Measurements from ENCODE around the gene EPB41L2.
"Not testable (repeated sequence)": the region's sequence is repeated elsewhere in the genome, so short reads cannot be mapped to it uniquely, and the experiment has no call there.

The EPB41L2 gene

DNA sequence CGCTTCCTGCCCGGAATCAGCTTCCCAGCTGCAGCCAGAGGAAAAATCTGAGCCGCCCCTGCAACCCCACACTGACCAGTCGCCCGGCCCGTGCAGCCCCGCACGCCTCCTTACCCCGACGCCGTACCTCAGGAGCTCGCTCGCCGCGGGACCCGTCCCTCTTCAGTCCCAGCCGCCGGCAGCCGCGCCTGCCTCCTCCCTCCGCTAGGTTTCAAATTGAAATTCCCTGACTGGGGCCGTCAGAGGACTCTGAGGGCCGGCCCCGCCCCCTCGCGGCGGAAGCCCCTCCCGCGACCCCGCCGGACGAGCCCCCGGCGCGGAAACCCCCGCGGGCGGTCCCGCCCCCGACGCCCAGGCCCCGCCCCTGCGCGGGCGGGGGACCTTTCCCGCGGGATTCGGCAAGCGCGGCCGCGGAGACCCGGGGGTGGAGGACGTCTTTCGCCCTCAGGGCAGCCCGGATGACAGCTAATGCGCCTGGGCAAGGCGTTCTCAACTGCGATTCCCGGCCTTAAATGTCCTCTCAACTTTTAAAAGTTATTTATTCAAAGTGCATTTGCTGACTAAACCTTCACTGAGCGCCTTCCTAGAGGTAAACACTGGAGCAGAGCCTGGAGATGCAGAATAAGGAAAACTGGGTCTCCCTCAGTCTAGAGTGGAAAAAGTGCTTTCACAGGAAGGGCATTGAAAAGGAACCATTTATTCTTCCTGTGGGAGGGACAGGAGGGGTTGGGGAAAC lies at the start of gene EPB41L2:
Gene EPB41L2, minus strand, starts transcription at position 218 of the 736 bp plus-strand sequence. CDS start 106,760 bp downstream, outside the sequence.
- Histone ChIP-seq H3K9me3 (ENCODE audit: control insufficient read depth in 1 of 2, low read length in 2 of 2) (no peaks in the 10 kb centered on the region), H3K4me3 (ENCODE audit: low read depth in 1 of 2, low read length in 2 of 2) (peak within 1 kb of the TSS; percentile 90 to 96), H3K27me3 (ENCODE audit: low read depth, low read length) (no peaks in the 10 kb centered on the region), H3K4me1 (ENCODE audit: control insufficient read depth in 1 of 2, insufficient read depth in 2 of 2, low read length in 2 of 2) (peaks cover 5 to 10% of the 10 kb centered on the region in 2 donors), H3K36me3 (ENCODE audit: control insufficient read depth in 1 of 2, insufficient read depth in 2 of 2, low read length in 2 of 2) (no peaks in the 10 kb centered on the region), H3K27ac (ENCODE audit: low read length) (peak within 1 kb of the TSS; percentile 89)

DNA sequence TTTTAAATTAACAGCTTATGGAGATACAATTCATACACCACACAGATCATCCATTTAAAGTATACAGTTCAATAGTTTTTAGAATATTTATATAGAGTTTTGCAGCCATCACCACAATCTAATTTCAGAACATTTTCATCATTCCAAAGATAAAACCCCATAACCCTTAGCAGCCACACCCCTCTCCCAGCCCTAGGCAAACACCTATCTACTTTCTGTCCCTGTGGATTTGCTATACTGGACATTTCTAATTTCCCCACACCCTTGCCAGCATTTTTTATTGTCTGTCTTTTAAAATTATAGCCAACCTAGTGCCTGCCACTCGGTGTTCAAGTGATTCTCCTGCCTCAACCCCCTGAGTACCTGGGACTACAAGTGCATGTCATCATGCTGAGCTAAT lies 49.2 kb upstream of the EPB41L2 start:
- no peaks in the 10 kb centered on the region for H3K36me3 ChIP-seq (ENCODE audit: control insufficient read depth in 1 of 2, insufficient read depth in 2 of 2, low read length in 2 of 2)
- no peak overlapping the region for H3K4me3 ChIP-seq (ENCODE audit: low read depth in 1 of 2, low read length in 2 of 2)
- no peaks in the 10 kb centered on the region for H3K27me3 ChIP-seq (ENCODE audit: low read depth, low read length)
- H3K27ac ChIP-seq (ENCODE audit: low read length) = no peak overlapping the region
- H3K4me1 ChIP-seq (ENCODE audit: control insufficient read depth in 1 of 2, insufficient read depth in 2 of 2, low read length in 2 of 2) = no peaks in the 10 kb centered on the region
- H3K9me3 ChIP-seq (ENCODE audit: control insufficient read depth in 1 of 2, low read length in 2 of 2) = no peaks in the 10 kb centered on the region

DNA sequence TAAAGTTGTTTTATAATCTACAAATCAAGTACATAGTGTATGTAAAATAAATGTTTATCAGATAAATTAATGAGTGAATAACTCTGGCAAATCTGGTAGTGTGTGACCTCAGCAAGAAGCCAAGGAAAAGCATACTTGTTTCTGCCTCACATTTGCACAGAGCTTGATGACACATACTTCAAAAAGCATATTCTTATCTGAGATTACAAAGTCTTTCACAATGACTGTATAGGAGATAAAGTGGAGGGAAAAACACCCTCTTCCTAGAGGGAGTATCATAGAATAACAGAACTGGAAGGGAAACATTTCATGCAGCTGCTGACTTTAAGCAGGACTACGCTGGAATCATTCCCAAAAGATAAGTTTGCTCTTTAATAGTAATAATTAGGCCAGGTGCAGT lies 44.1 kb upstream of the EPB41L2 start:
- no peaks in the 10 kb centered on the region for H3K27me3 ChIP-seq (ENCODE audit: low read depth, low read length)
- no peaks in the 10 kb centered on the region for H3K4me1 ChIP-seq (ENCODE audit: control insufficient read depth in 1 of 2, insufficient read depth in 2 of 2, low read length in 2 of 2)
- H3K9me3 ChIP-seq (ENCODE audit: control insufficient read depth in 1 of 2, low read length in 2 of 2) = no peaks in the 10 kb centered on the region
- no peak overlapping the region for H3K4me3 ChIP-seq (ENCODE audit: low read depth in 1 of 2, low read length in 2 of 2)
- no peaks in the 10 kb centered on the region for H3K36me3 ChIP-seq (ENCODE audit: control insufficient read depth in 1 of 2, insufficient read depth in 2 of 2, low read length in 2 of 2)
- no peak overlapping the region for H3K27ac ChIP-seq (ENCODE audit: low read length)

DNA sequence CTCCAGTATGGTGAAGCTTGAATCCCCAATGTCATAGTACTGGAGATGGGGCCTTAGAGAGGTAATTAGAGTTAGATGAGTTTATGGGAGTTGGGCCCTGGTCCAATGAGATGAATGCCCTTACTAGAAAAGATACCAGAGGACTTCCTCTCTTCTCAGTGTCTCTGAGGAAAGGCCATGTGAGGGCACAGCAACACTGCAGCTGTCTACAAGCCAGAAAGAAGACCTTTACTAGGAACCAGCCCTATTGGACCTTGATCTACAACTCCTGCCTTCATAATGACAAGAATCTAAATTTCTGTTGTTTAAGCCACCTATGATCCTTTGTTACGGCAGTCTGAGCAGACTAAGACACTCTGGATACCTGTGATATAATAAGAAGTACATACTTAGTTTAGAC lies 40.9 kb upstream of the EPB41L2 start:
- H3K36me3 ChIP-seq (ENCODE audit: control insufficient read depth in 1 of 2, insufficient read depth in 2 of 2, low read length in 2 of 2) = no peaks in the 10 kb centered on the region
- H3K4me3 ChIP-seq (ENCODE audit: low read depth in 1 of 2, low read length in 2 of 2) = no peak overlapping the region

DNA sequence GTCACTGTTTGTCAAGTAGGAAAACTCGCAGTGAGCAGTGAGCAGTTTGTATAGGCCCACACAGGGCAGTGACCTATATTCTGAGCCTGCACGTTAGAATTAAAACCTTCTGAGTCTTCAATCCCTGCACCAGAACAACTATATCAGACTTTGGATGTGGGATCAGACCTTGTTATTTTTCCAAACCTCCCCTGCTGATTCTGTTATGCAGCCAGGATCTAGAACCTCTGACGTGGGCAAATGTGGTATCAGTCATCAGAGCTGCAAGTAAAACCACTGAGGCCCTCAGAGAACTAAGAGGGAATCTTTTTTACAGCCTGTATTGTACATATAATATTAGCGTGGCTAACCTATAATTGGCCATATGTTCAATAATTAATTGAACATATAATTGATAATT lies 40.3 kb upstream of the EPB41L2 start:
- no peak overlapping the region for H3K4me3 ChIP-seq (ENCODE audit: low read depth in 1 of 2, low read length in 2 of 2)
- H3K9me3 ChIP-seq (ENCODE audit: control insufficient read depth in 1 of 2, low read length in 2 of 2) = no peaks in the 10 kb centered on the region
- no peaks in the 10 kb centered on the region for H3K27me3 ChIP-seq (ENCODE audit: low read depth, low read length)
- H3K36me3 ChIP-seq (ENCODE audit: control insufficient read depth in 1 of 2, insufficient read depth in 2 of 2, low read length in 2 of 2) = no peaks in the 10 kb centered on the region
- H3K4me1 ChIP-seq (ENCODE audit: control insufficient read depth in 1 of 2, insufficient read depth in 2 of 2, low read length in 2 of 2) = no peaks in the 10 kb centered on the region
- H3K27ac ChIP-seq (ENCODE audit: low read length) = no peak overlapping the region

More for the DNA sequence above, 40.9 kb upstream of the EPB41L2 start:
- Histone ChIP-seq H3K27me3 (ENCODE audit: low read depth, low read length) (no peaks in the 10 kb centered on the region), H3K9me3 (ENCODE audit: control insufficient read depth in 1 of 2, low read length in 2 of 2) (no peaks in the 10 kb centered on the region), H3K4me1 (ENCODE audit: control insufficient read depth in 1 of 2, insufficient read depth in 2 of 2, low read length in 2 of 2) (no peaks in the 10 kb centered on the region), H3K27ac (ENCODE audit: low read length) (no peak overlapping the region)

DNA sequence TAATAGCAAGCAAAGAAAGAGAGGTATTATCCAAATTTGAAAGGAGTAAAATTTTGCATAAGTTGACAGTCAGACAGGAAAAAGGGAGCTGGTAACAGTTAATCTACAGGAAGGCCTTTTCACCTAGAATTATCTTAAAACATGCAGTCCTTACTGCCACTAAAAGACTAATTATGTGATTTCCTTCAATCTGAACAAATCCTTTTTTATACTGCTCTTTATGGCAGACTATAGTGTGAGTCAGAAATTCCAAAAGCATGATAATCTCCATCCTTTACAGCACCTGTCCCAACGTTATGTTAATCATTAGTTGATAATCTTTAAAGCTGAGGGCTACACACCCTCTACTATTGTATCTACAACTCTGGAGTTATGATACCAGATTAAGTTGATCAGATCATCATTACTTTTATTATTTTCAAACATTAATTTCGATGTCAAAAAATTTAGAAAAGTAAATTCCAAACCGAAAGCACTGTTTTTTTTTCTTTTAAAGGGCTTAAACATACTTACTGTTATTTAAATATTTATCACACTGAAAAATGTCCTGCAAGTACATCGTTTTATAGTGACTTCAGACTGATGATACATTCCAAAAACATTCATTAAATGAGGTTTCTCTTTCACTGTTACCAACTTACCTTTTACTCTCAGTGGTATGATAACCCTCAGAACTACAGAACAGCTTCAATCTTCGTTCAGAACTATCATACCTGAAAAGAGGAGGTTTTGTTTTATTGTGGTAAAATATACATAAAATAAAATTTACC lies 39.1 kb upstream of the EPB41L2 start:
- Histone ChIP-seq H3K4me3 (ENCODE audit: low read depth in 1 of 2, low read length in 2 of 2) (no peak overlapping the region), H3K27ac (ENCODE audit: low read length) (no peak overlapping the region), H3K9me3 (ENCODE audit: control insufficient read depth in 1 of 2, low read length in 2 of 2) (no peaks in the 10 kb centered on the region), H3K36me3 (ENCODE audit: control insufficient read depth in 1 of 2, insufficient read depth in 2 of 2, low read length in 2 of 2) (no peaks in the 10 kb centered on the region), H3K27me3 (ENCODE audit: low read depth, low read length) (no peaks in the 10 kb centered on the region), H3K4me1 (ENCODE audit: control insufficient read depth in 1 of 2, insufficient read depth in 2 of 2, low read length in 2 of 2) (no peaks in the 10 kb centered on the region)

DNA sequence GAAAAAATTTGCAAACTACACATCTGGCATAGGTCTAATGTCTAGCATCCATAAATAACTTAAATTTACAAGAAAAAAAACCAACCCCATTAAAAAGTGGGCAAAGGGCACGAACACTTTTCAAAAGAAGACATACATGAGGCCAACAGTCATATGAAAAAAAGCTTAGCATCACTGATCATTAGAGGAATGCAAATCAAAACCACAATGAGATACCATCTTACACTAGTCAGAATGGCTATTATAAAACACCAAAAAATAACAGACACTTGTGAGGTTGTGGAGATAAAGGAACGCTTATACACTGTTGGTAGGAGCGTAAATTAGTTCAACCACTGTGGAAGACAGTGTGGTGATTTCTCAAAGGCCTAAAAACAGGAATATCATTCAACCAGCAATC lies 33.7 kb upstream of the EPB41L2 start:
- Histone ChIP-seq H3K4me3 (ENCODE audit: low read depth in 1 of 2, low read length in 2 of 2) (no peak overlapping the region), H3K4me1 (ENCODE audit: control insufficient read depth in 1 of 2, insufficient read depth in 2 of 2, low read length in 2 of 2) (no peaks in the 10 kb centered on the region), H3K9me3 (ENCODE audit: control insufficient read depth in 1 of 2, low read length in 2 of 2) (peaks cover 0 to 8% of the 10 kb centered on the region in 2 donors), H3K36me3 (ENCODE audit: control insufficient read depth in 1 of 2, insufficient read depth in 2 of 2, low read length in 2 of 2) (no peaks in the 10 kb centered on the region), H3K27me3 (ENCODE audit: low read depth, low read length) (no peaks in the 10 kb centered on the region), H3K27ac (ENCODE audit: low read length) (no peak overlapping the region)

DNA sequence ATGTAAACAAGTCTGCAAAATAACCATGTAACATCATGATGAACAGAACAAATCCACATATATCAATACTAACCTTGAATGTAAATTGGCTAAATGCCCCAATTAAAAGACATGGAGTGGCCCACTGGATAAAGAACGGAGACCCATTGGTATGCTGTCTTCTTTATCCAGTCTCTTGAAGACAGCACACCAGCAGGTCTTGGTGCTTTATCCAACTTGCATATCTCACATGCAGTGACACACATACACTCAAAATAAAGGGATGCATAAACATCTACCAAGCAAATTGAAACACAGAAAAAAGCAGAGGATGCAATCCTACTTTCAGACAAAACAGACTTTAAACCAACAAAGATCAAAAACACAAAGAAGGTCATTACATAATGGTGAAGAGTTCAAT lies 30.3 kb upstream of the EPB41L2 start:
- Histone ChIP-seq H3K27ac (ENCODE audit: low read length) (no peak overlapping the region), H3K27me3 (ENCODE audit: low read depth, low read length) (no peaks in the 10 kb centered on the region), H3K9me3 (ENCODE audit: control insufficient read depth in 1 of 2, low read length in 2 of 2) (peaks cover 0 to 8% of the 10 kb centered on the region in 2 donors), H3K36me3 (ENCODE audit: control insufficient read depth in 1 of 2, insufficient read depth in 2 of 2, low read length in 2 of 2) (no peaks in the 10 kb centered on the region), H3K4me3 (ENCODE audit: low read depth in 1 of 2, low read length in 2 of 2) (no peak overlapping the region), H3K4me1 (ENCODE audit: control insufficient read depth in 1 of 2, insufficient read depth in 2 of 2, low read length in 2 of 2) (no peaks in the 10 kb centered on the region)

DNA sequence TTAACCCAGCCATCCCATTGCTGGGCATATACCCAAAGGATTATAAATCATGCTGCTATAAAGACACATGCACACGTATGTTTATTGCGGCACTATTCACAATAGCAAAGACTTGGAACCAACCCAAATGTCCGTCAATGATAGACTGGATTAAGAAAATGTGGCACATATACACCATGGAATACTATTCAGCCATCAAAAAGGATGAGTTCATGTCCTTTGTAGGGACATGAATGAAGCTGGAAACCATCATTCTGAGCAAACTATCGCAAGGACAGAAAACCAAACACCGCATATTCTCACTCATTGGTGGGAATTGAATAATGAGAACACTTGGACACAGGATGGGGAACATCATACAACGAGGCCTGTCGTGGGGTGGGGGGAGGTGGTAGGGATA lies 28.9 kb upstream of the EPB41L2 start:
- H3K9me3 ChIP-seq (ENCODE audit: control insufficient read depth in 1 of 2, low read length in 2 of 2); H3K36me3 ChIP-seq (ENCODE audit: control insufficient read depth in 1 of 2, insufficient read depth in 2 of 2, low read length in 2 of 2); H3K27me3 ChIP-seq (ENCODE audit: low read depth, low read length); H3K4me3 ChIP-seq (ENCODE audit: low read depth in 1 of 2, low read length in 2 of 2); H3K4me1 ChIP-seq (ENCODE audit: control insufficient read depth in 1 of 2, insufficient read depth in 2 of 2, low read length in 2 of 2); H3K27ac ChIP-seq (ENCODE audit: low read length): not testable (repeated sequence)

DNA sequence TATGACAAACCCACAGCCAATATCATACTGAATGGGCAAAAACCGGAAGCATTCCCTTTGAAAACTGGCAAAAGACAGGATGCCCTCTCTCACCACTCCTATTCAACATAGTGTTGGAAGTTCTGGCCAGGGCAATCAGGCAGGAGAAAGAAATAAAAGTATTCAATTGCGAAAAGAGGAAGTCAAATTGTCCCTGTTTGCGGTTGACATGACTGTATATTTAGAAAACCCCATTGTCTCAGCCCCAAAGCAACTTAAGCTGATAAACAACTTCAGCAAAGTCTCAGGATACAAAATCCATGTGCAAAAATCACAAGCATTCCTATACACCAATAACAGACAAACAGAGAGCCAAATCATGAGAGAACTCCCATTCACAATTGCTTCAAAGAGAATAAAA lies 27.3 kb upstream of the EPB41L2 start:
- not testable (repeated sequence) for H3K4me3 ChIP-seq (ENCODE audit: low read depth in 1 of 2, low read length in 2 of 2); H3K27me3 ChIP-seq (ENCODE audit: low read depth, low read length); H3K4me1 ChIP-seq (ENCODE audit: control insufficient read depth in 1 of 2, insufficient read depth in 2 of 2, low read length in 2 of 2); H3K27ac ChIP-seq (ENCODE audit: low read length); H3K36me3 ChIP-seq (ENCODE audit: control insufficient read depth in 1 of 2, insufficient read depth in 2 of 2, low read length in 2 of 2)
- peaks cover 0 to 10% of the 10 kb centered on the region in 2 donors for H3K9me3 ChIP-seq (ENCODE audit: control insufficient read depth in 1 of 2, low read length in 2 of 2)

DNA sequence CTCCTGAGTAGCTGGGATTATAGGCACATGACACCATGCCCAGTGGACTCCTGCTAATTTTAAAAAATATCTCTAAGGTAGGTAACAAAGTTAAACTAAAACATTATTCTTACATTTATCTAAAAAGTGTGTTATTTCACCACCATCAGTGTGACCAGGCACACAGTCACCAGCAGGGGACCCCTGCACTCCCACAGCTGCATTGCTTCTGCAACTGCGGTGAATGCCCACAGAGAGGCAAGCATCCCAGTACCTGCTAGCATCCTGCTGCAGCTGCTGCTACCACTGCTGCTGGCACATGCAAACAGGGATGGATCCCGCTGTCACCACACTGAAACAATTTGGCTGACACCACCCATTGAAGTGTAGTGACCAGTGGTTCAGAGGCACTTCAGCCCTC lies 21.9 kb upstream of the EPB41L2 start:
- Histone ChIP-seq H3K27me3 (ENCODE audit: low read depth, low read length) (no peaks in the 10 kb centered on the region), H3K4me1 (ENCODE audit: control insufficient read depth in 1 of 2, insufficient read depth in 2 of 2, low read length in 2 of 2) (no peaks in the 10 kb centered on the region), H3K36me3 (ENCODE audit: control insufficient read depth in 1 of 2, insufficient read depth in 2 of 2, low read length in 2 of 2) (no peaks in the 10 kb centered on the region), H3K27ac (ENCODE audit: low read length) (no peak overlapping the region), H3K9me3 (ENCODE audit: control insufficient read depth in 1 of 2, low read length in 2 of 2) (peaks cover 0 to 2% of the 10 kb centered on the region in 2 donors), H3K4me3 (ENCODE audit: low read depth in 1 of 2, low read length in 2 of 2) (no peak overlapping the region)

All from muscle layer of duodenum (tissue), 2 donors.